K562 (cell line): ENCODE results near the gene SIGLEC14. TPM values are rescaled to one million over a fixed set of nuclear protein-coding genes. Genes with fewer than 3 reads are reported as not detected.

Source experiments
- ATF7 ChIP-seq: fragments of 450-650 bp; IDR thresholded peaks from 2 replicates; pipeline ENCODE4 v1.7.1; 2014; ENCODE audit warnings: mild to moderate bottlenecking, moderate library complexity
- CBFA2T3 ChIP-seq: fragments of 450-650 bp; IDR thresholded peaks from 2 replicates; pipeline ENCODE4 v1.6.1; 2017
- CSDE1 ChIP-seq, 2 experiments: fragments of 450-650 bp; IDR thresholded peaks; 2 replicates each; pipeline ENCODE4 v1.6.1; 2016; ENCODE audit warnings: mild to moderate bottlenecking in 1 of 2
- CTBP1 ChIP-seq: fragments of 450-650 bp; IDR thresholded peaks from 2 replicates; pipeline ENCODE4 v1.6.1; 2016; ENCODE audit warnings: borderline replicate concordance
- DPF2 ChIP-seq: fragments of 450-650 bp; IDR thresholded peaks from 2 replicates; pipeline ENCODE4 v1.6.1; 2016
- EGR1 ChIP-seq: fragments of 450-650 bp; conservative IDR thresholded peaks from 2 replicates; pipeline ENCODE4 v1.6.1; 2017; ENCODE audit warnings: mild to moderate bottlenecking
- HNRNPLL ChIP-seq: fragments of 200-400 bp; formaldehyde crosslinking; IDR thresholded peaks from 2 replicates; pipeline ENCODE4 v1.6.1; 2017; ENCODE audit warnings: low read length, low read depth, mild to moderate bottlenecking; ENCODE audit not compliant: poor library complexity, severe bottlenecking
- ILK ChIP-seq: fragments of 450-650 bp; IDR thresholded peaks from 2 replicates; pipeline ENCODE4 v1.6.1; 2016; ENCODE audit warnings: missing genetic modification characterization, low read depth, mild to moderate bottlenecking, missing compliant biosample characterization, moderate library complexity, borderline replicate concordance
- MCM2 ChIP-seq: fragments of 450-650 bp; IDR thresholded peaks from 2 replicates; pipeline ENCODE4 v1.6.1; 2017; ENCODE audit warnings: low read depth, mild to moderate bottlenecking
- MTA2 ChIP-seq: fragments of 450-650 bp; IDR thresholded peaks from 2 replicates; pipeline ENCODE4 v1.6.1; 2016; ENCODE audit warnings: low read depth
- PCBP1 ChIP-seq: fragments of 200-400 bp; formaldehyde crosslinking; IDR thresholded peaks from 2 replicates; pipeline ENCODE4 v1.6.1; 2018; ENCODE audit warnings: mild to moderate bottlenecking, low read depth, low read length; ENCODE audit not compliant: poor library complexity, severe bottlenecking
- SMARCA5 ChIP-seq: fragments of 450-650 bp; IDR thresholded peaks from 2 replicates; pipeline ENCODE4 v1.6.1; 2016
- TRIM24 ChIP-seq, 2 experiments: fragments of 450-650 bp; IDR thresholded peaks; 2 replicates each; pipeline ENCODE4 v1.6.1; 2016
- ZNF830 ChIP-seq: fragments of 250-450 bp; sonication (Bioruptor Pico); IDR thresholded peaks from 2 replicates; pipeline ENCODE4 v1.5.0; 2021; ENCODE audit warnings: mild to moderate bottlenecking
- ZSCAN29 ChIP-seq: fragments of 450-650 bp; IDR thresholded peaks from 2 replicates; pipeline ENCODE4 v1.6.1; 2017
- polyA plus RNA-seq, 8 experiments: library from polyadenylated mRNA; depleted of rRNA in 4 of 8; stranded (reverse) in 5 of 8; unstranded in 3 of 8; fragments of >200 nt; fragmentation: Nextera tagmentation in 2 of 8; fragmentation: Illumina TruSeq in 1 of 8; extraction: Ambion mirVana in 2 of 8; extraction: Trizol in 1 of 8; gene quantifications; 2 replicates each; pipeline versions ENCODE4 v1.2.1 to v1.2.3, GENCODE V29; 2011 to 2014; ENCODE audit warnings: inconsistent platforms in 1 of 8, missing spikeins in 1 of 8
- total RNA-seq, 7 experiments: library from RNA; depleted of rRNA in 6 of 7; stranded (reverse); fragments of >200 nt in 6 of 7; fragmentation: Illumina TruSeq in 2 of 7; extraction: Trizol in 2 of 7; gene quantifications; 2 replicates each; pipeline versions ENCODE4 v1.2.1 to v1.2.3, GENCODE V29; 2011 to 2021; ENCODE audit warnings: low replicate concordance in 1 of 7
- TF ChIP-seq, protein P1 (sequence below): fragments of 450-650 bp; formaldehyde crosslinking; IDR thresholded peaks from 2 replicates; pipeline ENCODE4 v1.4.0; 2022; ENCODE audit warnings: missing genetic modification characterization
- TF ChIP-seq, protein P2 (sequence below), 3 experiments: fragments of 200-800 bp in 1 of 3; fragments of 250-450 bp in 1 of 3; fragments of 450-650 bp in 1 of 3; sonication (Bioruptor Pico) in 1 of 3; sonication (Bioruptor generic) in 1 of 3; formaldehyde crosslinking in 1 of 3; IDR thresholded peaks; 2 replicates each; pipeline versions ENCODE4 v1.6.1 to v1.8.0; 2016 to 2022; ENCODE audit warnings: mild to moderate bottlenecking in 2 of 3, missing genetic modification characterization in 2 of 3, missing compliant biosample characterization in 1 of 3, moderate library complexity in 1 of 3
- TF ChIP-seq, protein P3 (sequence below): fragments of 450-650 bp; conservative IDR thresholded peaks from 2 replicates; pipeline ENCODE4 v1.6.1; 2016; ENCODE audit warnings: missing genetic modification characterization, low read depth, mild to moderate bottlenecking, missing compliant biosample characterization, moderate library complexity
- TF ChIP-seq, protein P4 (sequence below), 2 experiments: fragments of 450-650 bp in 1 of 2; sonication (generic) in 1 of 2; formaldehyde crosslinking in 1 of 2; IDR thresholded peaks in 1 of 2; conservative IDR thresholded peaks in 1 of 2; 2 replicates each; pipeline versions ENCODE4 v1.6.1 to v1.8.1; 2016 to 2023; ENCODE audit warnings: mild to moderate bottlenecking in 2 of 2, moderate library complexity in 2 of 2, inconsistent platforms in 1 of 2, missing genetic modification reagents in 1 of 2
- TF ChIP-seq, protein P5 (sequence below): sonication (generic); formaldehyde crosslinking; IDR thresholded peaks from 2 replicates; pipeline ENCODE4 v1.8.1; 2022; ENCODE audit warnings: missing genetic modification reagents

SIGLEC14 gene
- total and polyA plus RNA-seq, 9 of the 15 experiments (the other 6 are each of a cell fraction or from before 2014, with no cell fraction given): not detected

DNA sequence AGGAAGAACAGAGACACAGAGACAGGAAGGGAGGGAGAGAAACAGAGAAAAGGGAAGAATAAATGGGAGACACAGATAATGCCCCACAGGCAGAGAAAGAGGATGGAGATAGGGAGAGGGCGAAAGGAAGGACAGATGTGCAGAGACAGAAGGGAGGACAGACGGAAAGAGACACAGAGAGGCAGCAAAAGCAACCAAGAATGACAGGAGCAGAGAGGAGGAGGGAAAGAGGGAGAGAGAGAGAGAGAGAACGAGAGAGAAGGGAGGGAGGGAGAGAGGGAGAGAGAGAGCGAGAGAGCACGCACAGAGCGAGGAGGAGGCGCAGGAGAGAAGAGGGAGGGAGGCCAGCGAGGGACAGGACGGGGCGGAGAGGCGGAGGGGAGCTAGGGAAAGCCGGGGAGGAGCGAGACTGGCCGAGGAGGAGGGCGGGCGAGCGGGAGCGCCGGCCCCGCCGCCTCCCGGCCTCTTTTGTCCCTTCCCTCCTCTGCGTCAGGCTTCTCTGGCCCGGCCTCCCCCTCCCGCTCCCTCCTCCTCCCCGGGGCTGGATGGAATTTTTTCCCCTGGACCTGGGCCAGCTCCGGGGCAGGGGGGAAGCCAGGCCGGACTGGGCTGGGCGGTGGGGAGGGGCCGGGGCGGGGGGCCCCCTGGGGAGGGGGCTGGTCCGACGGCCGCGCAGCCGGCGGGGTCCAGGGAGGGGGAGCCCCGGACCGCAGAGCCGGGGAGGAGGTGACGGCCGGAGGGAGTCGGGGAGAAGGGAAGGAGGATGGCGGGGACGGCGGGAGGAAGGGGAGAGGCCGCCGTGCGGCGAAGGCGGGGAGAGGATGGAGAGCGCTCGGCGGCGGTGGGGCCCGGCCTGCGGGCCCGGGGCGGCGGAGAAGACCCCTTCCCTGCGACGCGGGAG, 42.3 kb upstream of the SIGLEC14 start (continued):
- TF ChIP-seq, protein P1, sequence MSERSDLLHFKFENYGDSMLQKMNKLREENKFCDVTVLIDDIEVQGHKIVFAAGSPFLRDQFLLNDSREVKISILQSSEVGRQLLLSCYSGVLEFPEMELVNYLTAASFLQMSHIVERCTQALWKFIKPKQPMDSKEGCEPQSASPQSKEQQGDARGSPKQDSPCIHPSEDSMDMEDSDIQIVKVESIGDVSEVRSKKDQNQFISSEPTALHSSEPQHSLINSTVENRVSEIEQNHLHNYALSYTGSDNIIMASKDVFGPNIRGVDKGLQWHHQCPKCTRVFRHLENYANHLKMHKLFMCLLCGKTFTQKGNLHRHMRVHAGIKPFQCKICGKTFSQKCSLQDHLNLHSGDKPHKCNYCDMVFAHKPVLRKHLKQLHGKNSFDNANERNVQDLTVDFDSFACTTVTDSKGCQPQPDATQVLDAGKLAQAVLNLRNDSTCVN (CRISPR knock-in tag): peak; percentile 89; the same call in 1 of the 2 replicates
- no peak for TF ChIP-seq ZNF830 (CRISPR knock-in tag)
- TF ChIP-seq ILK: no peak
- TF ChIP-seq, protein P2, sequence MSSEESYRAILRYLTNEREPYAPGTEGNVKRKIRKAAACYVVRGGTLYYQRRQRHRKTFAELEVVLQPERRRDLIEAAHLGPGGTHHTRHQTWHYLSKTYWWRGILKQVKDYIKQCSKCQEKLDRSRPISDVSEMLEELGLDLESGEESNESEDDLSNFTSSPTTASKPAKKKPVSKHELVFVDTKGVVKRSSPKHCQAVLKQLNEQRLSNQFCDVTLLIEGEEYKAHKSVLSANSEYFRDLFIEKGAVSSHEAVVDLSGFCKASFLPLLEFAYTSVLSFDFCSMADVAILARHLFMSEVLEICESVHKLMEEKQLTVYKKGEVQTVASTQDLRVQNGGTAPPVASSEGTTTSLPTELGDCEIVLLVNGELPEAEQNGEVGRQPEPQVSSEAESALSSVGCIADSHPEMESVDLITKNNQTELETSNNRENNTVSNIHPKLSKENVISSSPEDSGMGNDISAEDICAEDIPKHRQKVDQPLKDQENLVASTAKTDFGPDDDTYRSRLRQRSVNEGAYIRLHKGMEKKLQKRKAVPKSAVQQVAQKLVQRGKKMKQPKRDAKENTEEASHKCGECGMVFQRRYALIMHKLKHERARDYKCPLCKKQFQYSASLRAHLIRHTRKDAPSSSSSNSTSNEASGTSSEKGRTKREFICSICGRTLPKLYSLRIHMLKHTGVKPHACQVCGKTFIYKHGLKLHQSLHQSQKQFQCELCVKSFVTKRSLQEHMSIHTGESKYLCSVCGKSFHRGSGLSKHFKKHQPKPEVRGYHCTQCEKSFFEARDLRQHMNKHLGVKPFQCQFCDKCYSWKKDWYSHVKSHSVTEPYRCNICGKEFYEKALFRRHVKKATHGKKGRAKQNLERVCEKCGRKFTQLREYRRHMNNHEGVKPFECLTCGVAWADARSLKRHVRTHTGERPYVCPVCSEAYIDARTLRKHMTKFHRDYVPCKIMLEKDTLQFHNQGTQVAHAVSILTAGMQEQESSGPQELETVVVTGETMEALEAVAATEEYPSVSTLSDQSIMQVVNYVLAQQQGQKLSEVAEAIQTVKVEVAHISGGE (CRISPR knock-in tag; IDR thresholded peaks at IDR 0.05): peak in 1 of 3 experiments; percentile 41; a peak in 1 of 6 replicates
- peak; percentile 65 for TF ChIP-seq MTA2
- TF ChIP-seq CSDE1 (IDR thresholded peaks at IDR 0.05): peak in 1 of 2 experiments; percentile 65; a peak in 1 of 4 replicates
- TF ChIP-seq SMARCA5: peak; percentile 91
- peak; percentile 75; the same call in 1 of the 2 replicates for TF ChIP-seq CTBP1
- 0 out of 2 replicates have a peak, but pooled peaks have one; percentile 37 for TF ChIP-seq ATF7
- TF ChIP-seq PCBP1: peak; percentile 73
- no peak for TF ChIP-seq HNRNPLL
- TF ChIP-seq, protein P3, sequence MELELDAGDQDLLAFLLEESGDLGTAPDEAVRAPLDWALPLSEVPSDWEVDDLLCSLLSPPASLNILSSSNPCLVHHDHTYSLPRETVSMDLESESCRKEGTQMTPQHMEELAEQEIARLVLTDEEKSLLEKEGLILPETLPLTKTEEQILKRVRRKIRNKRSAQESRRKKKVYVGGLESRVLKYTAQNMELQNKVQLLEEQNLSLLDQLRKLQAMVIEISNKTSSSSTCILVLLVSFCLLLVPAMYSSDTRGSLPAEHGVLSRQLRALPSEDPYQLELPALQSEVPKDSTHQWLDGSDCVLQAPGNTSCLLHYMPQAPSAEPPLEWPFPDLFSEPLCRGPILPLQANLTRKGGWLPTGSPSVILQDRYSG (tag): no peak
- 0 out of 2 replicates have a peak, but pooled peaks have one; percentile 5 for TF ChIP-seq EGR1
- peak; percentile 57 to 59; a peak in 3 of 4 replicates for TF ChIP-seq TRIM24 (IDR thresholded peaks at IDR 0.05)
- TF ChIP-seq MCM2: peak; percentile 83; the same call in 1 of the 2 replicates
- TF ChIP-seq ZSCAN29: no peak
- peak; percentile 81 for TF ChIP-seq DPF2
- TF ChIP-seq, protein P4, sequence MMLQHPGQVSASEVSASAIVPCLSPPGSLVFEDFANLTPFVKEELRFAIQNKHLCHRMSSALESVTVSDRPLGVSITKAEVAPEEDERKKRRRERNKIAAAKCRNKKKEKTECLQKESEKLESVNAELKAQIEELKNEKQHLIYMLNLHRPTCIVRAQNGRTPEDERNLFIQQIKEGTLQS (IDR thresholded peaks at IDR 0.05): no peak
- TF ChIP-seq, protein P4 (CRISPR knock-in tag; conservative IDR thresholded peaks at IDR 0.05): no peak
- TF ChIP-seq, protein P5, sequence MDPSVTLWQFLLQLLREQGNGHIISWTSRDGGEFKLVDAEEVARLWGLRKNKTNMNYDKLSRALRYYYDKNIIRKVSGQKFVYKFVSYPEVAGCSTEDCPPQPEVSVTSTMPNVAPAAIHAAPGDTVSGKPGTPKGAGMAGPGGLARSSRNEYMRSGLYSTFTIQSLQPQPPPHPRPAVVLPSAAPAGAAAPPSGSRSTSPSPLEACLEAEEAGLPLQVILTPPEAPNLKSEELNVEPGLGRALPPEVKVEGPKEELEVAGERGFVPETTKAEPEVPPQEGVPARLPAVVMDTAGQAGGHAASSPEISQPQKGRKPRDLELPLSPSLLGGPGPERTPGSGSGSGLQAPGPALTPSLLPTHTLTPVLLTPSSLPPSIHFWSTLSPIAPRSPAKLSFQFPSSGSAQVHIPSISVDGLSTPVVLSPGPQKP (CRISPR knock-in tag): no peak
- TF ChIP-seq CBFA2T3: peak; percentile 46; the same call in 1 of the 2 replicates
